Transverse colon (tissue), 4 donors: Measurements from ENCODE around the gene BBS12.

ENCODE experiments used
- EP300 ChIP-seq: sonication (generic); formaldehyde crosslinking; IDR thresholded peaks from one replicate; pipeline ENCODE4 v1.6.1; 2017; ENCODE audit warnings: antibody characterized with exemption, low read depth
- POLR2A ChIP-seq: fragments of 450-650 bp; IDR thresholded peaks from one replicate; pipeline ENCODE4 v1.6.1; 2016; ENCODE audit warnings: antibody characterized with exemption, mild to moderate bottlenecking, moderate library complexity
- POLR2AphosphoS5 ChIP-seq, 3 donors: sonication (generic); formaldehyde crosslinking; IDR thresholded peaks; one replicate each; pipeline ENCODE4 v1.6.1; 2016; ENCODE audit warnings: antibody characterized with exemption in 3 of 3
- TF ChIP-seq, protein P1 (sequence below), 5 experiments: fragments of 200-600 bp in 3 of 5; fragments of 450-650 bp in 2 of 5; sonication (generic) in 3 of 5; IDR thresholded peaks; 1 replicate in 2 of 5; 2 replicates in 3 of 5; pipeline ENCODE4 v1.5.1; 2016 to 2017; ENCODE audit warnings: antibody characterized with exemption in 5 of 5, inconsistent platforms in 3 of 5, mild to moderate bottlenecking in 2 of 5, moderate library complexity in 1 of 5

DNA sequence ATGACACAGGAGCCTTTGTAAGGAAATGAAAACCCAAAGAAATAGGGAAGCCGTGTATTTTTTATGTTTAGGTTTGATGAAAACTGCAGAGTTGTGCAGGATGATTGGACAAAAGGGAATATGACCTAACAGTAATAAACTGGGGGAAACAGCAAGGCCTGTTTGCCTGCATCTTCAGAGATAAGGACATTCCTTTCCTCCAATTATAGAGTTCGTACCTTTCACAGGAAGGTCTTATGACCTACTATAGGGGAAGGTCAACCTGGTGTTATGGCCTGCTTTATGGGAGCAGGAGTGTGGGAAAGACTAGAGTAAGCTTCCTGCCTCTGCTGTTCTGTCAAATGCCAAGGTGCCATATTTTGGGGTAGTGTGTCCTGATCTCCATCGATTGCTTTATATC lies 42.5 kb downstream of the BBS12 start:
- no peak for TF ChIP-seq POLR2A
- TF ChIP-seq, protein P1, sequence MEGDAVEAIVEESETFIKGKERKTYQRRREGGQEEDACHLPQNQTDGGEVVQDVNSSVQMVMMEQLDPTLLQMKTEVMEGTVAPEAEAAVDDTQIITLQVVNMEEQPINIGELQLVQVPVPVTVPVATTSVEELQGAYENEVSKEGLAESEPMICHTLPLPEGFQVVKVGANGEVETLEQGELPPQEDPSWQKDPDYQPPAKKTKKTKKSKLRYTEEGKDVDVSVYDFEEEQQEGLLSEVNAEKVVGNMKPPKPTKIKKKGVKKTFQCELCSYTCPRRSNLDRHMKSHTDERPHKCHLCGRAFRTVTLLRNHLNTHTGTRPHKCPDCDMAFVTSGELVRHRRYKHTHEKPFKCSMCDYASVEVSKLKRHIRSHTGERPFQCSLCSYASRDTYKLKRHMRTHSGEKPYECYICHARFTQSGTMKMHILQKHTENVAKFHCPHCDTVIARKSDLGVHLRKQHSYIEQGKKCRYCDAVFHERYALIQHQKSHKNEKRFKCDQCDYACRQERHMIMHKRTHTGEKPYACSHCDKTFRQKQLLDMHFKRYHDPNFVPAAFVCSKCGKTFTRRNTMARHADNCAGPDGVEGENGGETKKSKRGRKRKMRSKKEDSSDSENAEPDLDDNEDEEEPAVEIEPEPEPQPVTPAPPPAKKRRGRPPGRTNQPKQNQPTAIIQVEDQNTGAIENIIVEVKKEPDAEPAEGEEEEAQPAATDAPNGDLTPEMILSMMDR (IDR thresholded peaks at IDR 0.05): no peak
- TF ChIP-seq POLR2AphosphoS5 (IDR thresholded peaks at IDR 0.05): no peak
- TF ChIP-seq EP300: no peak
